Rectal smooth muscle tissue (tissue), 1 donor: ENCODE results near the gene PKIG.
A peak's percentile ranks its signal among the peaks of the same experiment; 100 is the strongest.

Experiments used
- H3K27ac ChIP-seq: one replicate; pipeline ENCODE4 v1.7.0; 2013; ENCODE audit warnings: low read depth, low read length, inconsistent platforms
- H3K27me3 ChIP-seq: one replicate; pipeline ENCODE4 v1.7.0; 2013; ENCODE audit warnings: low read length; ENCODE audit not compliant: control insufficient read depth, insufficient read depth
- H3K36me3 ChIP-seq: one replicate; pipeline ENCODE4 v1.7.0; 2013; ENCODE audit warnings: low read length; ENCODE audit not compliant: control insufficient read depth, insufficient read depth
- H3K4me1 ChIP-seq: one replicate; pipeline ENCODE4 v1.7.0; 2013; ENCODE audit warnings: low read length; ENCODE audit not compliant: control insufficient read depth, insufficient read depth
- H3K4me3 ChIP-seq: one replicate; pipeline ENCODE4 v1.7.0; 2013; ENCODE audit warnings: low read length
- H3K9ac ChIP-seq: one replicate; pipeline ENCODE4 v1.7.0; 2013; ENCODE audit warnings: low read length

PKIG gene

DNA sequence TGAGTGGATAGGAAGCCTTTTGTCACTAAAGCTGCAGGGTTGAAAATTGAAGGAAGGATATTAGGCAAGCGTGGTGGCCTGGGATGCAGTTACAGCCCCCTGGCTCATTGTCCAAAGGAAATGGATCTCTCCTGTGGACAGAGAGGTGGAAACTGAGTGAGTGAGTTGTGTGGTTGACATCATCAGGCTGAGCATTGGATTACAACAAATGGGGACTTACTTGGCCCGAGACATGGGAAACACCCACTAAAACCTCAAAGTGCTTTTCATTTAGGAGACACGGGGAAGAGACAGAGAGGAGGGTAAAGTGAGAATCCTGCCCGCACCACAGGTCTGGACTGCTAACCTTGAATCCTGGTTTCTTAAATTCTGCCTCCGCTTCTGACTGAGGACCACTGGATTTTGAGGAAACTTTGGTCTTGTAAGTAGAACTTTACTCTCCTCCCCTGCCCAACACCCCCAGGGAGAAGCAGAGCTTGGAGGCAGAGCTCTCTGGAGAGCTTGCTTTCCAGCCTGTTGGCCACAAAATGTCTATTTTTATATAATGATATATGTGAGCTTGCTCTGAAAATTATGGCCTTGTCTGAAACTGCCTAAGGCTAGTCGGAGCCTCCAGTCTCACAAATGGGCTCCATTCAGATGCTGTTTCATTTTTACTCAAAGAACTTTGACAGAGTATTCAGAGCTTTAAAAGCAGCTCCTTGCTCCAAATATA lies at the start of gene PKIG:
PKIG (plus strand) TSS at position 269 of the 715 bp plus-strand sequence. CDS start 31,978 bp downstream, outside the sequence.
- Histone ChIP-seq H3K9ac (no peak within 1 kb of the TSS), H3K4me1 (peaks cover 46% of the 10 kb centered on the region), H3K27me3 (no peaks in the 10 kb centered on the region), H3K27ac (peak within 1 kb of the TSS; percentile 72), H3K36me3 (no peaks in the 10 kb centered on the region), H3K4me3 (peak within 1 kb of the TSS; percentile 44)

GRCh38 chr20:44532981-44533331 lies 49.4 kb upstream of the PKIG start:
- Histone ChIP-seq H3K4me1 (peaks cover 16% of the 10 kb centered on the region), H3K27ac (peak overlapping the region; percentile 67), H3K27me3 (no peaks in the 10 kb centered on the region), H3K9ac (no peak overlapping the region), H3K36me3 (no peaks in the 10 kb centered on the region), H3K4me3 (peak overlapping the region; percentile 84)

DNA sequence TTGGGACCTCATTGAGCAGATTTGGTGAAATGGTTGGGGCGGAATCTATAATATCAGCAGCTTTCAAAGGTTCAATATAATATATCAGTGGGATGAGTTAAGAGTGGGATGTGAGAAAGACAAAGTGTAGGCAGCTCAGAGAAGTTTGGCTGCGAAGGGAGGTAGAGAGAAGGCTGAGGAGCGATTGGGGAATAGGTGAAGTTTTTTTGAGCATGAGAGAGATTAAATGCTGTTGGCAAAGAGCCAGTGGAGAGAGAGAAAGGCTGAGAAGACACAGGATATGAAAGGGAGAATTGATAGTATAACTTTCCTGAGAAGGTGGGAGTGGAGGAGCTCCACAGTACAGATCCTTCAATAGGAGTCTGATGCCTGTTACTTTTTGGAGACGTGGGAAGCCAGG lies 48.5 kb upstream of the PKIG start:
- Histone ChIP-seq H3K27me3 (no peaks in the 10 kb centered on the region), H3K27ac (peak overlapping the region; percentile 67), H3K36me3 (no peaks in the 10 kb centered on the region), H3K4me3 (no peak overlapping the region), H3K9ac (no peak overlapping the region), H3K4me1 (peaks cover 18% of the 10 kb centered on the region)

DNA sequence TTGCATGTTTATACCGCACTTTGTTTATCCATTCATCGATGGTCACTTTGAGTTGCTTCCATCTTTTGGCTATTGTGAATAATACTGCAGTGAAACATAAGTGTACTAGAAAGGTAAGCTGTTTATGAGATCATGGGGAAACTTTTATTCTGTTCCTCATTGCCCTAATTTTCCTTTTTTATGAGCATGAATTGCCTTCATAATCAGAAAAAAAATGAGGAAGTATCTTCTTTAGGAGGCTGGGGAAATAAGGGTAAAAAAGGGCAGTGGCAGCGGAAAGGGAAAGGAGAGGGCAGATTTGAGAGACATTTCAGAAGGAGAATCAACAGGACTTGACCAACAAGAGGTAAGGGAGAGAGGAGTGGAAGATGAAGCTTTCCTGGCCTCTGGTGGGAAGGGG lies 46.2 kb upstream of the PKIG start:
- Histone ChIP-seq H3K36me3 (no peaks in the 10 kb centered on the region), H3K27ac (peak overlapping the region; percentile 66), H3K4me3 (peak overlapping the region; percentile 25), H3K9ac (no peak overlapping the region), H3K27me3 (no peaks in the 10 kb centered on the region), H3K4me1 (peaks cover 18% of the 10 kb centered on the region)

- no peak overlapping the region for H3K9ac ChIP-seq
- H3K27ac ChIP-seq, result no peak overlapping the region
- H3K36me3 ChIP-seq, result no peaks in the 10 kb centered on the region
Measured at GRCh38 chr20:44537993-44538392, 44.4 kb upstream of the PKIG start.

DNA sequence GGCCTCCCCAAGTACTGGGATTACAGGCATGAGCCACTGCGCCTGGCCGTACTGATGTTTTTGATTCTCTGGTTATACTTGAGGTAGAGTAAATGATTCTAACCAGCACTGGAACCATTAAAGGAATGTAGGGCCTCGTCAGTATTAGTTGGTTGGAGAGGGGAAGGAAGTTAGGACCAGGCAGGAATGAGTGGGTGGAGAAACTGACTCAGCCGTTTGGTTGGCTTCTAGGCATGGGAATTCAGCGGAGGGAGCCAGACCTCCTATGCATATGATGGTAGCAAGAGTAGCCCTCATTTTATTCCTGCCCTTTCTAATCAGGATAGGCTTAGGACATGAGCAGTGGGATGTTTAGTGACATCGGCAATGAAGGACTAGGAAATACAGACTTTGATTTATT lies 41.5 kb upstream of the PKIG start:
- H3K4me3 ChIP-seq, result no peak overlapping the region
- H3K36me3 ChIP-seq, result no peaks in the 10 kb centered on the region
- no peaks in the 10 kb centered on the region for H3K27me3 ChIP-seq
- peaks cover 25% of the 10 kb centered on the region for H3K4me1 ChIP-seq
- H3K27ac ChIP-seq, result peak overlapping the region; percentile 2
- H3K9ac ChIP-seq, result no peak overlapping the region

More at GRCh38 chr20:44537993-44538392, 44.4 kb upstream of the PKIG start:
- H3K27me3 ChIP-seq, result no peaks in the 10 kb centered on the region
- peaks cover 28% of the 10 kb centered on the region for H3K4me1 ChIP-seq
- H3K4me3 ChIP-seq, result no peak overlapping the region

DNA sequence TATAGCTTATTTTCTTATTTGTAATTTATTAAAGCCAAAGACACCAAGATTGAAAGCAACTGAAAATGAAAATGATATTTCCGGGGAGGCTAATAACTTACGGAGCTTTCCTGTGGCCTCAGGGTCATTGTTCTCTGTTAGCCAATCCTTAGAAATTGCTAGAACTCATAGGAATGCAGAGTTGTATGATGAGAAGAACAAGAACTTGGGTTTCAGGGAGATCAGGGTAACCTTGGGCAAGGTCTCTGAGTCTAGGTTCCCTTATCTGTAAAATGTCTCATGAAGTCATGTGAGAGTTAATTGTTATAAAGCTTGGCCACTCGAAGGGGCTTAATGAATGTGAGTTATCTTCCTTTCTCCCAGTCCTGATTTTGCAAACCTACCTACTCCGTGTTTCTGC lies 40.4 kb upstream of the PKIG start:
- H3K9ac ChIP-seq, result no peak overlapping the region
- H3K27me3 ChIP-seq, result no peaks in the 10 kb centered on the region
- no peak overlapping the region for H3K4me3 ChIP-seq
- peak overlapping the region; percentile 43 for H3K27ac ChIP-seq
- peaks cover 19% of the 10 kb centered on the region for H3K4me1 ChIP-seq
- no peaks in the 10 kb centered on the region for H3K36me3 ChIP-seq

GRCh38 chr20:44542890-44543289 lies 39.5 kb upstream of the PKIG start:
- Histone ChIP-seq H3K36me3 (no peaks in the 10 kb centered on the region), H3K4me1 (peaks cover 19% of the 10 kb centered on the region), H3K9ac (no peak overlapping the region), H3K4me3 (peak overlapping the region; percentile 25), H3K27me3 (no peaks in the 10 kb centered on the region), H3K27ac (peak overlapping the region; percentile 71)

DNA sequence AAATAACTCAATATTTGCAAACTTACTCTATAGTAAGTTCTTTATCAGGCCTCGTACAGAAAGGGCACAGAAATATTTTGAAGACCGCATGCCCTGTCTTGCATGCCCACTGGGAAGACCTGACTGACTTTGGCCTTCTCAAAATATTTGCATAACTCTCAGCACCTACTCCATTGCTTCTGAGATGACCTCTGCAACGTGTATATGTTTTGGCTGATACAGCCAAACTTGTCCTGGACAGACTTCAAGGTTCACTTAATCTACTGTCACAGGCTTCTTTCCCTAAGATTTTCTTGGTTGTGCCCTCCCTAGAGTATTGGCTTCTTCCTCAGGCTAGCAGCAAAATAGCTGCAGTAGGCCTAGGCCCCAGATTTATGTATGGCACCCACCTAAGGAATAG lies 39.0 kb upstream of the PKIG start:
- H3K27me3 ChIP-seq, result no peaks in the 10 kb centered on the region
- H3K27ac ChIP-seq, result peak overlapping the region; percentile 71
- no peak overlapping the region for H3K9ac ChIP-seq
- no peaks in the 10 kb centered on the region for H3K36me3 ChIP-seq
- no peak overlapping the region for H3K4me3 ChIP-seq
- H3K4me1 ChIP-seq, result peaks cover 16% of the 10 kb centered on the region

GRCh38 chr20:44544263-44544662 lies 38.1 kb upstream of the PKIG start:
- H3K36me3 ChIP-seq, result no peaks in the 10 kb centered on the region
- H3K4me1 ChIP-seq, result peaks cover 16% of the 10 kb centered on the region
- no peaks in the 10 kb centered on the region for H3K27me3 ChIP-seq
- H3K27ac ChIP-seq, result peak overlapping the region; percentile 71
- no peak overlapping the region for H3K4me3 ChIP-seq
- no peak overlapping the region for H3K9ac ChIP-seq

DNA sequence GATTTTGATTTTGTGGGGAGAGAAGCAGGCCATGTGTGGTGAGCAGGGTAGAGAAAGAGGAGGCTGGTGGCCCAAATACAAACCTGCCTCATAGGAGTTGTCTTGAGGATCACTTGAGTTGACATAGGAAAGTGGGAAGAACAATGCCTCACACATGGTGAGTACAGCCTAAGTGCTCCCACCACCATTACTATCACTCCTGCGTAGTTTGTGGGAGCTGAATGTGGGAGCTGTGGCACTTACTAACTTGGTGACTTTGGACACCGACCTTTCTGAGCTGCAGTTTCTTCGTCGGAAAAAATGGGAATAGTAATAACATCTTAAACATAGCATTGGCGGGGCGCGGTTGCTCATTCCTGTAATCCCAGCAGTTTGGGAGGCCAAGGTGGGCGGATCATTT lies 35.0 kb upstream of the PKIG start:
- no peaks in the 10 kb centered on the region for H3K36me3 ChIP-seq
- H3K27ac ChIP-seq, result peak overlapping the region; percentile 19
- H3K4me1 ChIP-seq, result peaks cover 19% of the 10 kb centered on the region
- no peak overlapping the region for H3K9ac ChIP-seq
- no peaks in the 10 kb centered on the region for H3K27me3 ChIP-seq
- H3K4me3 ChIP-seq, result no peak overlapping the region

DNA sequence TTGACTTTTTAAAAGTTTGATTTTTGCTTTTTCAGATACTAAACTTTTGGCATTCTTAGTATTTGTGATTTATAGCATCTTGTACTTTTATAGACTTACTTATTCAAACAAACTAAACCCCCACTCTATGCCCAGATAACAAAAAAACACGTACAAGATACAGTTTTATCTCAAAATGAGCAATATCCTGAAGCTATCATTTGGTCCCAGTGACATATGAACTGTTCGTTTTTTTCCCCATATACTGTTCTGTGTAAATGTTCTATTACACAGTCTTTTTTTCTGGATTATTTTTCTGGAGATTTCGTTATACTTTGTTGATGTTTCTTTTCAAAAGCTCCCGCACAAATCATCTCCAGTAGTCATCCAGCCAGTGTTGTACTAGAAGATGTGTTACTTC lies 33.3 kb upstream of the PKIG start:
- Histone ChIP-seq H3K27me3 (no peaks in the 10 kb centered on the region), H3K36me3 (no peaks in the 10 kb centered on the region), H3K4me1 (peaks cover 24% of the 10 kb centered on the region), H3K9ac (no peak overlapping the region), H3K4me3 (no peak overlapping the region), H3K27ac (peak overlapping the region; percentile 81)

DNA sequence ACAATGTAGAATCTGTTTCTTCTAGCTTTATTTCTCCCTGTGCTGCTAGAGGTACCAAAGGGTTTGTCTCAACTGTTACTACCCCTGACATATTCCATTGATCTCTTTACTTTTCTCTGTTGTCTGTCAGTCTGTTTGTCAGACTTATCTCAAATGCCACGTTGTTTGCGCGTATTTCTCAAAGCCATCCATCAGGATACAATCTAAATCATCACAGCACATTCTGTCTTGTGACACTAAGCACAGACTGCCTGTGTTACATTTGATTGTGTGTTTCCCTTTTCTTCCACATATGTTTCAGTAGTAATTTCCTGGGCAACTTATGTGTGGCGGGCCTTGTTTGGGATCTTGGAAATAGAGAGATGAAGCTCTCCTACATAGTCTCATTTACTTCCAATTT lies 30.3 kb upstream of the PKIG start:
- no peak overlapping the region for H3K4me3 ChIP-seq
- no peaks in the 10 kb centered on the region for H3K27me3 ChIP-seq
- no peaks in the 10 kb centered on the region for H3K36me3 ChIP-seq
- peaks cover 37% of the 10 kb centered on the region for H3K4me1 ChIP-seq
- H3K9ac ChIP-seq, result no peak overlapping the region
- H3K27ac ChIP-seq, result peak overlapping the region; percentile 80
